Activated CD4-positive, CD25-positive, alpha-beta regulatory T cell treated with anti-CD3 and anti-CD28 coated beads, Interleukin-2, amount 50 U/mL, for 16 hours (primary cell): ENCODE results near the gene ZIC4.

Experiments
- DNase-seq: peaks from one replicate; pipeline ENCODE4 v3.0.0-alpha.2; 2020; ENCODE audit warnings: low read depth, low spot score

ZIC4 gene

DNA sequence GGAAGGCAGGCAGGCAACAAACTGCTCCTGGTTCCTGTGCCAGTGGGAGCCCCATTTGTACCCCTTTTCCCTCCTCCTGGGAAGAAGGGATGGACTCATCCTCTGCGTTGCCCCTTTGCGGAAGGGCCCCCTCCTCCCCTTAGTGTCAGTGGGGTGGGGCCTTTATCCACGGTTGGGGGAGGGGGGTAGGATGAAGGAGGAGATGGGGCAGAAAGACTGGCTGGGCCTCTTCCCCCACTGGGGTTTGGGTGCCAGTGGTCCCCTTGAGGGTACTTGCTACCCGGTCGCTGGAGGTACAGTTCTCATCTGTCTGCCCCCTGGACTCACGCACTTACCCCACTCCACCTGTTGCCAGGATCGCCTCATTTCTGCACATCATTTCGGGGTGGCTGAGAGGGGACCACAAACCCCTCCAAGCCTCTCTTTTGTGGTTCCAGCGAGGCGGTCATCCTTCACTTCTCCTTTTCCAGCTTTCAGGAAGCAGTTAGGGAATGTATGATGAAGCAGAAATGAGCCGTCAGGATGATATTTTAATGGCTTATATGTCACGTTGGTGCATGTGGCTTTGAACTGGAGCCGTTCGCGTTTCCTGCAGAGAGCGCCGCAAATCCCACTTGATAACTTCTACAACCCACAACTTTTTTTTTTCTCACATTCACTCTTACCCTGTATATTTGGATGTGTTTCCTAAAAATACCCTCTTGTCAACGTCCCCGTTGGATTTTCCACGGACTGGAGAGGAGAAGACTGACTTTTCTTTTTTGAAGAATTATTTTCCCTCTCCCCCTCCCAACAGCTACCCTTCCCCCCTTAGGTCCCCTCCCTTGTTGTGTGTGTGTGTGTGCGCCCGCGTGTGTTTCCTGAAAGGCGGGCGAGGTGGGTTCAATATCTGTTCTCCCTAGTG lies at the start of gene ZIC4:
Gene ZIC4, minus strand, starts transcription at position 516 of the 904 bp plus-strand sequence. CDS start 3,746 bp downstream, outside the sequence.
- no peak for DNase-seq

DNA sequence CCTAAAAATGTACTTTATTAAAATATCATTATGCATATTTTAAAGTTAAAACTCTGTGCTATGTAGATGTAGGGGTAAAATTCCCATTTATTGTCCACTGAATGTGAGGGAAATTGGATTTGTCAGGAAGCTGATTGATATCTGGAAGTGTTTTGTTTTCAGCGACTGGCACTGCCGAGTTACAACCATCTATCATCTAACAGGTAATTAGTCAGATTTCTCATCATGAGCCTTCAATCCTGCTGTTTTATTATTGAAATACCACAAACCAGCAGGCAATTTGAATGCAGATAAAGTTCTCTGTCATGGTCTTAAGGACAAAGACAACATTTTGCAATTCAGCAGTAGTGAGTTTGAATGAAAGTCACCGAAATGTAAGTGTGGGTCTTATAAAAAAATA lies 43.3 kb upstream of the ZIC4 start:
- no peak for DNase-seq

GRCh38 chr3:147447224-147447623 lies 40.9 kb upstream of the ZIC4 start:
- DNase-seq = no peak

DNA sequence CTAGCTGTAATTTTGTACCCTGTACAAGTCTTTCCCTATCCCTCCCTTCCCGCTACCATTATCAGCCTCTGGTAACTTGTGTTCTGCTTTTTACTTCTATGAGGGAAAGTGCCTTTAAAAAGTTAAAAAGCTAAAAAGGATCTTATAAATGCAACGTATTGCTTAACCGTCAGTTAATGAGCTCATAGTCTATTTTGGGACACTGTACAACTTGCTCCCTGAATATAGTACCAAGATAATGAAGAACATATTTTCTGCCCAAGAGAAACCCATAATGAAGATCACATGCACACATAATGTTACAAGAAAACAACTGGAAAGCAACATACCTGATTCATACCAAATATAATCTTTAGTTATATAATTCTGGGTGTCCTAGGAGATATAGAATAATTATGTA lies 25.4 kb upstream of the ZIC4 start:
- DNase-seq = no peak

DNA sequence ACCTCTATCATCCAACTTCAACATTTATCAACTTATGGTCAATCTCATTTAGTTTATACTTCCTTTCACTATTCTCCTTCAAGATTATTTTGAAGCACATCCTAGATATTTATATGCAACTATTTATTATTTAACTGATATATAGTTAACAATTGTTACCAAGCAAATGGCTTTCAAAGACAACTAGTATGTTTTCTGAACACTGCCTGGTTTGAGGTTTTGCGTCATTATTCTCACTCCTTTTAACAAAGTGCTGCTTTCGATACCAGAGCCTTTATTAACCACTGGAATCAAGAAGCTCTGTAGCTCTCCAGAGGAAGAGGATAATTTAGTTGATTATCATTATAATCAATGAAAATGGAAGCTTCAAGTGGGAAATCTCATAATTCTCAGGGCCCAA lies 22.4 kb upstream of the ZIC4 start:
- no peak for DNase-seq

GRCh38 chr3:147428326-147428725 lies 22.0 kb upstream of the ZIC4 start:
- DNase-seq = no peak

GRCh38 chr3:147427746-147428145 lies 21.4 kb upstream of the ZIC4 start:
- no peak for DNase-seq

- DNase-seq = no peak
Observed at GRCh38 chr3:147426931-147427330, 20.6 kb upstream of the ZIC4 start.

- no peak for DNase-seq
Observed at GRCh38 chr3:147425388-147425850, 19.1 kb upstream of the ZIC4 start.

- no peak for DNase-seq
Observed at GRCh38 chr3:147424581-147425387, 18.4 kb upstream of the ZIC4 start.

DNA sequence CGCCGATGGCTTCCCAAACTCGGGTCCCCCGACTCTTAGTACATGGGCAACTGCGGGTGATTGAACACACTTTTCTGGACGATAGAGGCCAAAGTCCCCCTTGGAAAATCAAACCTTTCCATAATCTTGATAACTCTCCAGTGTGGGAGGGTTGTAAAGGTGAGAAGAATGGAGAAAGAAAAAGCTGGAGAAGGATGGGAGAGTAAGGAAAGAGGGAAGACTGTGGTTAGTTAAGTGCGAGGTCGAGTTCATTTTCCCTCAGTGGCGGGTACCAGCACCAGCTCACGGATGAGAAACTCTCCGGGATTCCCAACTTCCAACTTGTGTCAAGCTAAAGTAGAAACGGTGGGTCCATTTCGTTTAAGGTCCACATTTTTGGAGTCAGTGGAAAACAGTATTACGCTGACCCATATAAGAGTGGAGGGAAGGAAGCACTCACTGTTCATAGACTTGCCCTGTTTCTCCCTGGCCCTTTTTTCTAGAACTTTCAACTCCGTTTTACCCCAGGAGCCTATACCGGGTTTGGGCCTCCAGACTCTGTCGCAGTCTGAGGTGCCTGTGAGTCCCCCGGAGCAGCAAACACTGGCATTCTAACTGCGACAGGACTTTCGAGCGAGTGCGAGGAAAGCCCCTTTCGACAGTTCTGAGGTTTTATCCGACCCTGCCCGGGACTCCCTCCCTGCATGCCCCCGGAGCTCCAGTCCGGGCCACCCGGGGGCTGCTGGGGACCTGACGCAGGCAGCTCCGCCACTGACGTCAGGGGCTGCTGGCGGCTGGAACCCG lies 17.6 kb upstream of the ZIC4 start:
- DNase-seq = no peak

DNA sequence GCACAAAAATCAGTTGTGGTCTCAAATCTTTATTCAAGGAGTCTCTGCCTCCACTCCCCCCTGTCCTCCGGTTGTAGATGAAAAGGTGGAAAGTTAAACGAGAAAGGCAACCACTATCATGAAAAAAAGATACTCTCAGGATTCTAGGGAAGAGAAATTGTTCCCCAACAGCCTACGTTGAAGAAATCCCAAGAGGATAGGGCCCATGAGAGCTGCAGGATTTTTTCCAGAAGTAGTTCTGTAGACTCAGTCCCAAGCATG lies 17.1 kb upstream of the ZIC4 start:
- no peak for DNase-seq

GRCh38 chr3:147422601-147423536 lies 16.5 kb upstream of the ZIC4 start:
- no peak for DNase-seq

- DNase-seq = no peak
Observed at GRCh38 chr3:147422196-147422595, 15.9 kb upstream of the ZIC4 start.

DNA sequence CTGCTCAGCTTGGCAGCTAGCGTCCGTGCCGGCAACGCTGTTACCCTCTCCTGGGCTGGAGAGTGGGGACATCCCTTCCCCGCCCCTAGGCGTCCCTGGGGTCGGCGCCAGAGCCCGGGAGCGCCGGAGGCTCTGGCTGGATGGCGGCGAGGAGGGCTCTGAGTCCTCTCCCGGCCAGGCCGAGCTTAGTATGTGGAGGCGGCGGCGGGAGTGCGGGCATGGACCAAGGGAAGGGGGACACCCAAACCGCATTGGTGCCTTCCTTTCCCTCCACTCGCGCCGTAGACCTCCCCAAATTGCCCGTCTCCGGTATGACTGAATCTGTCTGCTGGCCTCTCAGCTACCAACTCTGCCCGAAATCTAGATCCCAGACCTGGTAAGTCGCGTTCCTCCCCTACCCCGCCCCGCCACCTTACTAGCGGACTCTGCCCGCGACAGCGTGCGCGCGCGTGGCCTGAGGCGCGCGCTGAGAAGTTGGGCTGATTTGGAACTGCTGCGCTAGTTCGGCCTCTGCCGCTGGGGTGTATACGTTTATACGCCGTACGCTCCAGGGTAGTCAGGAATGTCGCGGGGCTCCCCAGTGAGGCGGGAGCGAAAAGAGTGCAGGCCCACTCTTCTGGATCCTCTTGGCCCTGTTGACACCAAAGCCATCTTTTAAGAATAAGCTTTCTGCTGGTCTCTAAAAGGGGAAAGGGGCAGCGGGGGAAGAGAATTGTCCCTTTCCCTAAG lies 15.0 kb upstream of the ZIC4 start:
- DNase-seq = no peak

DNA sequence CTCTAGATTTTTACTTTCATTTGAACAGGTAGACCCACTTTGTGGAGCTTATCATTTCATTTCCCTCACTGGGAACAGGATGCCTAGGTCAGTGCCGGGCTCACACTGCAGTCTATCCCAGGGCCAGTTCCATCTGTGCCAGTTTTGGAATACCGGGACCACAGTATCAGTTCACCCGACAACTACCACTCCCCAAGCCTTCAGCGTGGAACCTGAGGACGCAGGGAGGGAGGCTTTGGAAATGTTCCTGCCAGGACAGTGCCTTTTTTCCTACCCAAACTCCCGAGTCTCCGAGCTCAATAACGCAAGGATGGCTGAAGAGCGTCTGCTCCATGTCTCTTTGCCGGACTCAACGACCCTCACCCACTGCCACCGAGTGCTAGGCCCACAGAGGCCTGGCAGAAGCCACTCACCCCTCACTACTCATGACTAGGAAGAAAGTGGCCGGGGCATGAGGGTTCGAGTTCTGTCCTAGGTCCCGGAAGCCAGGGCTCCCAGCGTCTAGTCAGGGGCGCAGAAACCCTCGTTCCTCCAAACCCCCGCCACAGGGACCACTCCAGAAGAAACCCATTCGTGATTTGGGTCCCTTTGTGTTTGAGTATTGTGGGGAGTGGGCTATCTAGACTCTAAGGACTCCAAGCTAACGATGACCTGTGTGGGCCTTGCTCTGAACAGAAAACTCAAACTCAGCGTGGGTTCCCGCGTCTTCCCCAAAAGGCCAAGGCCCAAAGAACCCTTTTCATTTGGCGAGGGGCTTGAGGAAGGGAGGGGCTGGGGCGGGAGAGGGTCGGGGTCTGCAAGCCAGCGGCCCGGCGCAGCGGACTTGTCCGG lies 14.2 kb upstream of the ZIC4 start:
- no peak for DNase-seq

DNA sequence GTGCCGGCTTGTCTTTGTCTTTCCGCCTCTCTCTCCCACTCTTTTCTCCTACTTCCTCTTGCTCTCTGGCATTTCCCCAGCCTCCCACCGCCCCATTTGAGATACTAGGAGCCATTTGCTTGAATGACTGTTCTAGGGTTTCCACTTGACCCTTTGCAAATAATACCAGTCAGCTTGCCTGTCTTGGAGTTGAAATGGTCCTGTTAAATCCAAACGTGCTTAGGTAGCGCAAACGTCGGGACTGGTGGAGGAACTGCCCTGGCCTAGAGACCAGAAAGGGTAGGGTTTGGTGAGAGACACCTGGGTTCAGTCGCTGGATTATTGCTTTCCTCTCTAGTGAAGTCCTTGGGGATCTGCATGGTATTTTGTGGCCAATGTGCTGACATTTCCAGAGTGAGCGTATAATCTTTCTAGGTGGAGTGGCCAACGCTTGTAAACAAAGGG lies 13.5 kb upstream of the ZIC4 start:
- no peak for DNase-seq

- DNase-seq = no peak
Observed at GRCh38 chr3:147418808-147419701, 12.7 kb upstream of the ZIC4 start.
